WERI-Rb-1 (cell line): Measurements from ENCODE around the gene MARCHF10.

Experiments used
- DNase-seq: peaks from one replicate; pipeline ENCODE4 v3.0.0-alpha.2; 2020
- H3K27ac ChIP-seq: fragments of 250-450 bp; sonication (Bioruptor Pico); 2 replicates; pipeline ENCODE4 v1.5.1; 2020; ENCODE audit warnings: mild to moderate bottlenecking, moderate library complexity
- H3K27me3 ChIP-seq: fragments of 250-450 bp; sonication (Bioruptor Pico); 2 replicates; pipeline ENCODE4 v1.5.1; 2021; ENCODE audit warnings: mild to moderate bottlenecking, low read depth, moderate library complexity; ENCODE audit not compliant: insufficient read depth, severe bottlenecking
- H3K36me3 ChIP-seq: fragments of 250-450 bp; sonication (Bioruptor Pico); 2 replicates; pipeline ENCODE4 v1.5.1; 2020; ENCODE audit warnings: mild to moderate bottlenecking, moderate library complexity
- H3K4me3 ChIP-seq: 2 replicates; pipeline ENCODE4 v1.5.1; 2011; ENCODE audit warnings: low read depth, mild to moderate bottlenecking, control low read depth, low read length
- H3K9me3 ChIP-seq: fragments of 250-450 bp; sonication (Bioruptor Pico); 2 replicates; pipeline ENCODE4 v1.5.1; 2021; ENCODE audit warnings: mild to moderate bottlenecking, moderate library complexity; ENCODE audit not compliant: severe bottlenecking
- TF ChIP-seq, protein P1 (sequence below): IDR thresholded peaks from 2 replicates; pipeline ENCODE4 v1.5.1; 2011; ENCODE audit warnings: low read depth, mild to moderate bottlenecking, control low read depth, inconsistent platforms, low read length

Gene MARCHF10

DNA sequence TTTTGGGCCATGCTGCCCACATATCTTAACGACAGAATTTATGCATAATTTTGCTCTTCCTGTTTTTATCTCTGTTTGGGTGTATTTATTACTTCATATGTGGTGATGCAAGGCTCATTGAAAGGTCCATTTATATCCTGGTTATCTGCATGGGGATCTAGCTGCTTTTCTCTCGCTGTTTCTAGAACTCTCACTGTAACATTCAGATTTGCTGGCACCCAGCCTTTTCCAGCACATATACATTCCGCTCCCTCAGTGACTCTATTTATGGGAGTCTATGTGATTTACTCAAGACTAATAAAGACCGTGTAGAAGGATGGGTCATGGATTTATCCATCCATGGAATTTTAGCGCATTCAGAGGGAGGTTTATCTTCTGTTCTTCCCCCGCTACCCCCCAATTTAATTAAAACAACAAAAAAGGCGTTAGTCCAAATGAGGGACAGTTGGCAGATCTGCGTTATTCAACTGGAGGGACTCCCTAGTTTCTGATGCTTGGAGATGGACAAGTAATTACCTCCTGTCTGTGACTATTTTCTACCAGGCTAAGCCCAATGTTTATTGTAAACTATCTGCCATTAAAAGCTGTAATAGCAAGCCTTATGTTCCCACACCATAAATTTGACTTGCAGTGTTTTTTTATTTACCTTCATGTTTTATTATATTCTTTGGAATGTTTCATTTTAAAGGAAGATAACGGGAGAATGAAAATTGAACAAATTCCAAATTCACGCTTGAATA lies 19.8 kb upstream of the MARCHF10 start:
- Histone ChIP-seq H3K27ac (no peak overlapping the region), H3K27me3 (no peaks in the 10 kb centered on the region), H3K9me3 (no peaks in the 10 kb centered on the region), H3K36me3 (no peaks in the 10 kb centered on the region), H3K4me3 (no peak overlapping the region)
- TF ChIP-seq, protein P1, sequence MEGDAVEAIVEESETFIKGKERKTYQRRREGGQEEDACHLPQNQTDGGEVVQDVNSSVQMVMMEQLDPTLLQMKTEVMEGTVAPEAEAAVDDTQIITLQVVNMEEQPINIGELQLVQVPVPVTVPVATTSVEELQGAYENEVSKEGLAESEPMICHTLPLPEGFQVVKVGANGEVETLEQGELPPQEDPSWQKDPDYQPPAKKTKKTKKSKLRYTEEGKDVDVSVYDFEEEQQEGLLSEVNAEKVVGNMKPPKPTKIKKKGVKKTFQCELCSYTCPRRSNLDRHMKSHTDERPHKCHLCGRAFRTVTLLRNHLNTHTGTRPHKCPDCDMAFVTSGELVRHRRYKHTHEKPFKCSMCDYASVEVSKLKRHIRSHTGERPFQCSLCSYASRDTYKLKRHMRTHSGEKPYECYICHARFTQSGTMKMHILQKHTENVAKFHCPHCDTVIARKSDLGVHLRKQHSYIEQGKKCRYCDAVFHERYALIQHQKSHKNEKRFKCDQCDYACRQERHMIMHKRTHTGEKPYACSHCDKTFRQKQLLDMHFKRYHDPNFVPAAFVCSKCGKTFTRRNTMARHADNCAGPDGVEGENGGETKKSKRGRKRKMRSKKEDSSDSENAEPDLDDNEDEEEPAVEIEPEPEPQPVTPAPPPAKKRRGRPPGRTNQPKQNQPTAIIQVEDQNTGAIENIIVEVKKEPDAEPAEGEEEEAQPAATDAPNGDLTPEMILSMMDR: no peak
- no peak for DNase-seq

DNA sequence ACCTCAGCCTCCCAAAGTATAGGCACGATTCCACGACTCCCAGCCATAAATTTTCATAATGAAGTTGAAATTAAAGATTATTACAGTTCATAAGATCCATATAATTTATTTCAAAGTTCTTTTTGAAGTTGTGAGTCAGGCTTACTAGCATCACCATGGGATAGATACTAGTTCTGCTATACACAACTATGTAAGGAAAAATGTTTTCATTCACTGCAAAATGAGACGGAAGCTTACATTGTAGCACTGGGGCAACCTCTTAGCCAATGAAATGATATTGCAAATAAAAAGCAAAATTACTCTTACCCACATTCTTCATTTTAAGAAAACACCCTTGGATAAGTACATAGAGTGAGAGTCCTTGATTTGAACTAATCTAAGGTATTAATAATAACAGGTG lies 18.8 kb upstream of the MARCHF10 start:
- H3K27ac ChIP-seq: no peak overlapping the region
- TF ChIP-seq, protein P1: no peak
- H3K36me3 ChIP-seq: no peaks in the 10 kb centered on the region
- no peaks in the 10 kb centered on the region for H3K27me3 ChIP-seq
- DNase-seq: no peak
- H3K4me3 ChIP-seq: no peak overlapping the region
- no peaks in the 10 kb centered on the region for H3K9me3 ChIP-seq

DNA sequence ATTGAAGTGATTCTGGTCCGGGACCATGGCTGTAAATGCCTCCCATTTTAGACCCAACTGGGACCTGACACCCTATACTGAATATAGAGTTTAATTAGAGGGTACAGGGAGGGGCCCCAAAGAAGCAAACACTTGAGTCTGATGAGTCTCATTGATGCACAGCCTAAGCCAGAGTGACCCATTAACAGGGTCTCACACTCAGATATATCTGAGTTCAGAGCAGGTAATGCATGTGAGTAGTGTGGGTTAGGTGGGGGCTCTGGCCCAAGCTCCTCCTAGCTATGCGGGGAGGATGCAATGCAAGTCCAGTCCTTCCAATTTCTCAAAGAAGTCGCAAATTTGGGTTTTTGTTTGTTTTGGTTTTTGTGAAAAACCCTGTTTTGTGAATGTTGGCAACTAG lies 17.1 kb upstream of the MARCHF10 start:
- TF ChIP-seq, protein P1: no peak
- H3K9me3 ChIP-seq: no peaks in the 10 kb centered on the region
- no peaks in the 10 kb centered on the region for H3K27me3 ChIP-seq
- no peak for DNase-seq
- no peak overlapping the region for H3K27ac ChIP-seq
- no peak overlapping the region for H3K4me3 ChIP-seq
- no peaks in the 10 kb centered on the region for H3K36me3 ChIP-seq

DNA sequence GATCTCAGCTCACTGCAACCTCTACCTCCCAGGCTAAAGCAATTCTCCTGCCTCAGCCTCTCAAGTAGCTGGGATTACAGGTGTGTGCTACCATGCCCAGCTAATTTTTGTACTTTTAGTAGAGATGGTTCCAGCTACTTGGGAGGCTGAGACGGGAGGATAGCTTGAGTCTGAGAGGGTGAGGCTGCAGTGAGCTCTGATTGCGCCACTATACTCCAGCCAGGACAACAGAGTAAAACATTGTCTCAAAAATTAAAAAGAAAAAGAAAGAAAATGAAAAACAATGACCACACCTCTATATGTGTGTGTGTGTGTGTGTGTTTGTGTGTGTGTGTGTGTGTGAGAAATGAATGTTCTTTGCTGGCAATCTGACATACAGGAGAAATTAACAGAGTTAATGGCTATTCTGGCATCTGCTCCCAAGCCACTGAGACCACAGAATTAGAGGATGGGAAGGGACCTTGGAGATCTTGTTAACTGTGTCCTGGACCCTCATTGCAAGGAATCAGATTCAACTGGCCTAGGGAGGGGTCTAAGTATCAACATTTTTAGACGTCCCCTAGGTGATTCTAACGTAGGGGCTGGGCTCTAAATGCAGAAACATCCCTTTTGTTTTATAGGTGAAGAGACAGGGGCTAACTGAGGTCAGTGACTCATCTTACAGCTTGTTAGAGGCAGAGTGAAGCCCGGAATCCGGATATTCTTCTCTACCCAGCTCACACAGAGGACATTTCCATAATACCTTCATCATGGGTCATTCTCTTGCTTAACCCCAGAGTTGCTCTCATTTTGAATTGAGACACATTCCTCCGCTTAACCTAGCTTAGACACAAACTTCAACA lies 16.4 kb upstream of the MARCHF10 start:
- Histone ChIP-seq H3K4me3 (no peak overlapping the region), H3K9me3 (no peaks in the 10 kb centered on the region), H3K36me3 (no peaks in the 10 kb centered on the region), H3K27ac (no peak overlapping the region), H3K27me3 (no peaks in the 10 kb centered on the region)
- TF ChIP-seq, protein P1: no peak
- DNase-seq: no peak

DNA sequence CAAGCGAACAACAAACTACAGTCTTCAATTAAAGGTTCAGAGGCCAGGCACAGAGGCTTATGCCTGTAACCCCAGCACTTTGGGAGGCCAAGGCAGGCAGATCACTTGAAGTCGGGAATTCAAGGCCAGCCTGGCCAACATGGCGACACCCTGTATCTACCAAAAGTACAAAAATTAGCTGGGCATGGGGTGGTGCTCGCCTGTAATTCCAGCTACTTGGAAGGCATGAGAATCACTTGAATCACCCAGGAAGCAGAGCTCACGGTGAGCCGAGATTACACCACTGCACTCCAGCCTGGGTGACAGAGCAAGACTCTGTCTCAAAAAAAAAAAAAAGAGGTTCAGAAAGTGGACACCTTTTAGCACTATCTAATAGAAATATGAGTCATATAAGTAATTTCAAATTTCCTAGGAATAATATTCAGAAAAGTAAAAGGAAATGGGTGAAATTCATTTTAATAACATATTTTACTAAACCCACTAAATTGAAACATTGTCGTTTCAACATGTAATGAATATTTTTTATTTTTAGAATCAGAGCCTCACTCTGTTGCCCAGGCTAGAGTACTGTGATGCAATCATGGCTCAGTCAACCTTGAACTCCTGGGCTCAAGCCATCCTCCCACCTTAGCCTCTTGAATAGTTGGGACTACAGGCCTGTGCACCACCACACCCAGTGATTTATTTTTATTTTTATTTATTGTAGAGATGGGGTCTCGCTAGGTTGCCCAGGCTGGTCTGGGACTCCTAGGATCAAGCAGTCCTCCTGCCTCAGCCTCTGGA lies 15.2 kb upstream of the MARCHF10 start:
- Histone ChIP-seq H3K9me3 (no peaks in the 10 kb centered on the region), H3K4me3 (no peak overlapping the region), H3K36me3 (no peaks in the 10 kb centered on the region), H3K27ac (no peak overlapping the region), H3K27me3 (no peaks in the 10 kb centered on the region)
- TF ChIP-seq, protein P1: no peak
- no peak for DNase-seq
